ENCODE measurements around the gene EPOP. TPM values are rescaled to one million over a fixed set of nuclear protein-coding genes. Genes with fewer than 3 reads are reported as not detected.

The EPOP gene
- total and polyA plus RNA-seq, 2 of the 8 experiments (the other 6 are each of a cell fraction or from before 2014, with no cell fraction given) = 1.5 to 3.3 TPM

- Histone ChIP-seq H3K79me1 (ENCODE audit: low read depth, low read length) (no peaks in the 10 kb centered on the region), H2BK5ac (ENCODE audit: low read depth, low read length) (peak overlapping the region; percentile 80; the same call in 1 of the 2 replicates), H3K4ac (replicated peaks; ENCODE audit: insufficient read length, low read depth, low read length) (peak overlapping the region; percentile 63), H3K14ac (ENCODE audit: insufficient read length) (no peak overlapping the region), H4K20me1 (replicated peaks in 1 of 2; ENCODE audit: control insufficient read depth in 1 of 2, insufficient read depth in 2 of 2, low read length in 2 of 2) (no peaks in the 10 kb centered on the region), H2BK20ac (ENCODE audit: low read length) (peak overlapping the region; percentile 40; the same call in 1 of the 2 replicates), H4K5ac (ENCODE audit: insufficient read length, low read depth, low read length) (no peak overlapping the region), H3K79me2 (ENCODE audit: control insufficient read depth in 1 of 2, insufficient read depth in 2 of 2, low read length in 2 of 2) (no peaks in the 10 kb centered on the region), H2BK15ac (ENCODE audit: low read length) (peak overlapping the region; percentile 83), H3K27me3 (replicated peaks in 1 of 4; ENCODE audit: control insufficient read depth in 3 of 4, extremely low read depth in 1 of 4, insufficient read depth in 3 of 4, low read length in 3 of 4) (peaks cover 0 to 7% (median 3%) of the 10 kb centered on the region in 4 experiments; a peak in 4 of 7 replicates), H2BK12ac (ENCODE audit: low read depth, low read length) (peak overlapping the region; percentile 84; the same call in 1 of the 2 replicates), H4K91ac (replicated peaks; ENCODE audit: insufficient read length, low read length) (peak overlapping the region; percentile 94), H3K9me3 (ENCODE audit: insufficient read depth in 2 of 2, low read depth in 1 of 2, low read length in 1 of 2) (no peaks in the 10 kb centered on the region), H3K56ac (replicated peaks; ENCODE audit: insufficient read length, low read depth, low read length) (no peak overlapping the region), H2BK120ac (replicated peaks; ENCODE audit: low read depth, low read length) (peak overlapping the region; percentile 97), H3K9ac (replicated peaks in 1 of 4; ENCODE audit: extremely low read depth in 1 of 4, low read depth in 3 of 4, low read length in 3 of 4) (no peak overlapping the region), H3K23me2 (ENCODE audit: low read depth, low read length) (peaks cover 2% of the 10 kb centered on the region; the same call in 1 of the 2 replicates), H2AFZ (ENCODE audit: low read length) (no peak overlapping the region), H3K18ac (ENCODE audit: extremely low read depth, low read length) (peak overlapping the region; percentile 71), H3K23ac (ENCODE audit: insufficient read length) (no peak overlapping the region), H3K4me1 (replicated peaks in 1 of 4; ENCODE audit: control insufficient read depth in 3 of 4, insufficient read depth in 4 of 4, low read length in 3 of 4) (peaks cover 11 to 39% (median 27%) of the 10 kb centered on the region in 4 experiments), H3K27ac (ENCODE audit: low read depth, low read length) (peak overlapping the region; percentile 63), H3K36me3 (ENCODE audit: control insufficient read depth in 2 of 4, insufficient read depth in 4 of 4, low read length in 3 of 4) (no peaks in the 10 kb centered on the region), H4K8ac (ENCODE audit: extremely low read depth, insufficient read depth, low read length) (no peak overlapping the region; the same call in 1 of the 2 replicates), H3K4me3 (ENCODE audit: extremely low read depth in 1 of 4, insufficient read depth in 2 of 4, low read depth in 3 of 4, low read length in 4 of 4) (peak overlapping the region in 1 of 4 experiments; percentile 33; a peak in 1 of 8 replicates), H3K4me2 (ENCODE audit: insufficient read depth in 1 of 2, low read depth in 2 of 2, low read length in 2 of 2) (peak overlapping the region; percentile 37 to 61; a peak in 3 of 4 replicates), H2AK5ac (ENCODE audit: low read depth, low read length) (no peak overlapping the region)
- 55% methylated on average over 9 of the region's 9 CpGs; no CpG with 5 or more reads in 1 of the 2 experiments for WGBS, 2 experiments (ENCODE audit: extremely low coverage in 1 of 2, insufficient coverage in 1 of 2, insufficient read length in 1 of 2, insufficient replicate concordance in 2 of 2, low coverage in 1 of 2, low lambda C conversion rate in 2 of 2, missing lambda C conversion rate in 1 of 2)
- FAIRE-seq (no peak), DNase-seq (ENCODE audit: low read depth in 1 of 2, low spot score in 2 of 2) (no peak)
- POLR2A ChIA-PET (ENCODE audit: partially characterized antibody) = interaction anchor here (0.9 to 3.9 kb wide), 10 partner anchors 10 to 152 kb away, joined by 3 to 38 read pairs (median 4); partner anchors contain the start of genes CISD3, MLLT6 and RPL23
- CTCF ChIA-PET (ENCODE audit: partially characterized antibody) = interaction anchor here (0.6 to 7.9 kb wide), 14 partner anchors 8 to 168 kb away, joined by 3 to 49 read pairs (median 4); partner anchors contain the start of genes CISD3 and EPOP
- no peak for TF ChIP-seq SP4 (IDR thresholded peaks at IDR 0.05; ENCODE audit: low read length)
- 0 out of 2 replicates have a peak, but pooled peaks have one; percentile 32 for TF ChIP-seq E2F6 (IDR thresholded peaks at IDR 0.05)
- 0 out of 2 replicates have a peak, but pooled peaks have one; percentile 15 for TF ChIP-seq TCF12 (IDR thresholded peaks at IDR 0.05; ENCODE audit: low read depth, low read length)
- no peak for TF ChIP-seq RAD21 (IDR thresholded peaks at IDR 0.05 in 1 of 2, conservative IDR thresholded peaks at IDR 0.05 in 1 of 2; ENCODE audit: low read depth in 2 of 2, low read length in 2 of 2)
- TF ChIP-seq POU5F1 (IDR thresholded peaks at IDR 0.05; ENCODE audit: low read depth, low read length) = no peak
- TF ChIP-seq ZNF274 (IDR thresholded peaks at IDR 0.05; ENCODE audit: borderline replicate concordance, extremely low read depth, low read length) = no peak
- no peak for TF ChIP-seq KDM4A (IDR thresholded peaks at IDR 0.05; ENCODE audit: low read depth, low read length, severe bottlenecking)
- TF ChIP-seq EP300 (IDR thresholded peaks at IDR 0.05; ENCODE audit: borderline replicate concordance in 1 of 2, low read depth in 2 of 2, low read length in 2 of 2) = 0 out of 3 replicates have a peak, but pooled peaks of 1 of the 2 experiments have one; percentile 51
- no peak for TF ChIP-seq HDAC6 (IDR thresholded peaks at IDR 0.05; ENCODE audit: low read depth, low read length)
- TF ChIP-seq BACH1 (IDR thresholded peaks at IDR 0.05; ENCODE audit: low read length) = no peak
Observed at GRCh38 chr17:38715216-38715943, 40.6 kb upstream of the EPOP start.
